Heart right ventricle (tissue), 16 donors: Measurements from ENCODE around the gene SLC35B1. TPM values are rescaled to one million over a fixed set of nuclear protein-coding genes. Genes with fewer than 3 reads are reported as not detected.

Experiments
- ATAC-seq, 8 donors: fragments of 200-7000 bp; cut with Tn5 transposase; one replicate each; pipeline ENCODE4 v1.9.1; 2020; ENCODE audit warnings: mild to moderate bottlenecking in 8 of 8, moderate library complexity in 8 of 8, moderate number of reproducible peaks in 1 of 8
- DNase-seq, 2 donors: peaks; one replicate each; pipeline ENCODE4 v3.0.0-alpha.2; 2020
- H3K27ac ChIP-seq, 10 donors: fragments of 200-600 bp; sonication (generic) in 2 of 10; one replicate each; pipeline versions ENCODE4 v1.5.0 to v1.8.0; 2020 to 2022; ENCODE audit warnings: mild to moderate bottlenecking in 3 of 10
- H3K27me3 ChIP-seq, 7 donors: fragments of 200-600 bp; one replicate each; pipeline ENCODE4 v1.8.0; 2021 to 2022; ENCODE audit warnings: mild to moderate bottlenecking in 2 of 7
- H3K36me3 ChIP-seq, 9 donors: fragments of 200-600 bp; sonication (generic) in 1 of 9; one replicate each; pipeline versions ENCODE4 v1.5.0 to v1.8.0; 2020 to 2022; ENCODE audit warnings: mild to moderate bottlenecking in 2 of 9
- H3K4me1 ChIP-seq, 9 donors: fragments of 200-600 bp; sonication (generic) in 1 of 9; one replicate each; pipeline versions ENCODE4 v1.5.0 to v1.8.0; 2020 to 2022; ENCODE audit warnings: mild to moderate bottlenecking in 4 of 9
- H3K4me3 ChIP-seq, 10 donors: fragments of 200-600 bp; sonication (generic) in 2 of 10; one replicate each; pipeline versions ENCODE4 v1.5.0 to v1.8.0; 2020 to 2022; ENCODE audit warnings: mild to moderate bottlenecking in 7 of 10, moderate library complexity in 2 of 10
- H3K9me3 ChIP-seq, 11 donors: fragments of 200-600 bp in 10 of 11; sonication (generic) in 2 of 11; one replicate each; pipeline versions ENCODE4 v1.5.0 to v1.8.0; 2013 to 2022; ENCODE audit warnings: mild to moderate bottlenecking in 2 of 11, control low read depth in 1 of 11, moderate library complexity in 1 of 11
- WGBS, 2 donors: extraction: QIAGEN DNeasy Blood & Tissue Kit; methylation state at CpG; one replicate each; pipeline ENCODE4 v1.1.7; 2013; ENCODE audit warnings: inconsistent platforms in 1 of 2; 5-methylcytosine and 5-hydroxymethylcytosine counted together
- intact Hi-C, 10 donors: fragments of 100-400 bp; cut with DNase I; formaldehyde crosslinking; loops; one replicate each; pipeline versions ENCODE4 v1.11.1 to v1.14.2; 2022
- polyA plus RNA-seq, 2 donors: library from polyadenylated mRNA; stranded (reverse); fragments of 200-250 nt; gene quantifications; one replicate each; pipeline ENCODE4 v1.2.3, GENCODE V29; 2013
- total RNA-seq, 10 donors: library from RNA; stranded (reverse); fragmentation: NEBNext Ultra II Directional in 3 of 10; extraction: Animal tissue kit (Norgen Biotek cat#: 25700) in 3 of 10; gene quantifications; one replicate each; pipeline versions ENCODE4 v1.2.1 to v1.2.4, GENCODE V29; 2021 to 2023
- TF ChIP-seq, protein P1 (sequence below), 9 donors: fragments of 200-600 bp; sonication (generic) in 2 of 9; IDR thresholded peaks; one replicate each; pipeline versions ENCODE4 v1.5.0 to v1.8.0; 2021 to 2022; ENCODE audit warnings: antibody characterized with exemption in 9 of 9, mild to moderate bottlenecking in 5 of 9, moderate library complexity in 1 of 9
- donor health status: Arrhythmogenic right ventricular cardiomyopathy.
- donor health status: ischemic (EF 13 %, LVEDD 7.1; RV severe dilation, severe dysfunction).
- donor health status: healthy with polysubstance abuse.
- donor health status: DM: no; HTN: yes; CAD: no.
- donor health status: DM: no; HTN: no; CAD: no.
- donor health status: ischemic (EF 25% LVEDD 6.9; RV normal size, moderate dysfunction).
- donor health status: ischemic (EF 25% LVEDD 5.7; RV mildly dilated, moderate dysfunction).
- donor health status: healthy.
- donor health status: DM: yes; HTN: yes; CAD: no.
- donor health status: Ischemic cardiomyopathy.
- donor health status: ischemic (EF 35%, LVEDD 5.7; RV mildly dilated, moderate dysfunction).
- donor health status: nonischemic (EF 11% LVEDD 7.7; RV severe dilation, severe dysfunction).
- donor health status: DM: yes; HTN: yes; CAD: no.
- donor health status: PGD.
- donor health status: ischemic (EF 29% LVEDD 5.4; RV normal size, mild dysfunction).
- donor health status: nonischemic (EF 23%, LVEDD 6.1; RV moderate dilation, normal function).

The SLC35B1 gene
- total and polyA plus RNA-seq, 12 donors: 60.5 to 146 (median 69.9) TPM

DNA sequence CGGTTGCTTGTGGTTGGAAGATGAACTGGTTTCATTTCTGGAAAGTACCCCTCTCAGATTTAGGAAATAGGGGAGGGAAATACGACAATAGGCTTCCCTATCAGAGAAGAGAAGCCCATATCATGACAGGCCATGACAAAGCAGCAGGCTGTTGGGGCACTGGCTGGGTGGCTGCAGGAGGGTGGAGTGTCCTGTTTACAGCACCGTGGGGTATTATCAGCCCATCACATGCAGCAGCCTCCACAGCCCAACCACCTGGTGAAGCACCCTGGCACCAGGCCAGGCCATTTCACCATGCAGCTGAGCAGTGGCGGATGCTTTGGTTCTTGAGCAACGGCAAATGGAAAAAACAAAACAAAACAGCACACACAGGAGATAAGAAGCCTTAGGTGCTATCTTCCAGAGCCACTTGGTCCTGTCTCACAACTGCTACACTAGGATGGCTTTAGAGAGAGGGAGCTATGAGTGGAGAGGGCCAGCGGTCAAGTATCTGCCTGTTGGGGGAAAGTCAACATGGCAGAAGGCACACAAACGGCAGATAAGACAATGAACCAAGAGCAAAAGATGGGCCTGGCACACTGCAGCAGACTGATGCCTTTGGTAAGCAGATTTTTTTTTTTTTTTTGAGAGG, 32.0 kb upstream of the SLC35B1 start:
- 27 to 29% methylated on average over 7 of the region's 7 CpGs for WGBS, 2 donors
- TF ChIP-seq, protein P1, sequence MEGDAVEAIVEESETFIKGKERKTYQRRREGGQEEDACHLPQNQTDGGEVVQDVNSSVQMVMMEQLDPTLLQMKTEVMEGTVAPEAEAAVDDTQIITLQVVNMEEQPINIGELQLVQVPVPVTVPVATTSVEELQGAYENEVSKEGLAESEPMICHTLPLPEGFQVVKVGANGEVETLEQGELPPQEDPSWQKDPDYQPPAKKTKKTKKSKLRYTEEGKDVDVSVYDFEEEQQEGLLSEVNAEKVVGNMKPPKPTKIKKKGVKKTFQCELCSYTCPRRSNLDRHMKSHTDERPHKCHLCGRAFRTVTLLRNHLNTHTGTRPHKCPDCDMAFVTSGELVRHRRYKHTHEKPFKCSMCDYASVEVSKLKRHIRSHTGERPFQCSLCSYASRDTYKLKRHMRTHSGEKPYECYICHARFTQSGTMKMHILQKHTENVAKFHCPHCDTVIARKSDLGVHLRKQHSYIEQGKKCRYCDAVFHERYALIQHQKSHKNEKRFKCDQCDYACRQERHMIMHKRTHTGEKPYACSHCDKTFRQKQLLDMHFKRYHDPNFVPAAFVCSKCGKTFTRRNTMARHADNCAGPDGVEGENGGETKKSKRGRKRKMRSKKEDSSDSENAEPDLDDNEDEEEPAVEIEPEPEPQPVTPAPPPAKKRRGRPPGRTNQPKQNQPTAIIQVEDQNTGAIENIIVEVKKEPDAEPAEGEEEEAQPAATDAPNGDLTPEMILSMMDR (IDR thresholded peaks at IDR 0.05): no peak
- Histone ChIP-seq H3K27me3 (no peaks in the 10 kb centered on the region), H3K9me3 (no peaks in the 10 kb centered on the region), H3K4me3 (peak overlapping the region in 1 of 10 donors; percentile 42), H3K27ac (peak overlapping the region in 7 of 10 donors; percentile 15 to 87 (median 66)), H3K4me1 (peaks cover 18 to 81% (median 63%) of the 10 kb centered on the region in 9 donors), H3K36me3 (no peaks in the 10 kb centered on the region)
- peak; percentile 54 to 89 (median 78) for ATAC-seq
- intact Hi-C loops: no loop called here
- peak; percentile 78 to 81 for DNase-seq

DNA sequence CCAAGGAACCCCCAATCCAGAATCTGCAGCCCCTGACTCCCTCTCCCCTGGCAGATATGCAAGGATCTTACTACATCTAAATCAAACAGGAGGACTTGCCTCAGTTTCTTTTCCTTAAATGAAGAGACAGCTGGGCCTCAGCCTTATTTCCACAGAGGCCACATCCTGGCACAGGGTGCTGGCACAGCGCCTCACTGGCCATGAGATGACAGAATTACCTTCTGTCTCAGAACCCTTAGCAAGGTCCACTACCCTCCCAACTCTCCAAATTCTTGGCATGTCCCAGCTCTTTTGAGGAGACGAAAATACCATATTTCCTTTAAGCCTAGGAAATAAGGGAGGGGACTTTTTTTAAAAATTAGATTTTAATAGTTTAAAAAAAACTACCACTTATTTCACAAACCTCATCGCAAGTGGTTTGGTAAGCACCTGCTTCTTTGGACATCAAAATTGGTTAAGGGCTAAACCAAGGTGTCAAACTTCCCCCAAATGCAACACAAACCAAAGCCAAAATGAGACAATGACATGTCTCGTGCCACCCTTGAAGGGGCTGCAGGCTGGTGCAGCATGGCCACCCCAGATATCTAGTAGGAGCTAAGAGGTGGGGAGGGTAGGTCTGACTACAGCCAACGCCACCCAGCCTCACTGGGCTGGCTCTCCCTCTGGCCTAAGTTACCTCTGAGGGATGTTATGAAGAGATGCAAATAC, 30.8 kb upstream of the SLC35B1 start:
- H3K36me3 ChIP-seq: no peaks in the 10 kb centered on the region
- no peaks in the 10 kb centered on the region for H3K9me3 ChIP-seq
- peak overlapping the region in 1 of 10 donors; percentile 42 for H3K4me3 ChIP-seq
- peaks cover 18 to 72% (median 57%) of the 10 kb centered on the region in 9 donors for H3K4me1 ChIP-seq
- intact Hi-C loops: no loop called here
- H3K27me3 ChIP-seq: no peaks in the 10 kb centered on the region
- TF ChIP-seq, protein P1 (IDR thresholded peaks at IDR 0.05): no peak
- no peak for DNase-seq
- H3K27ac ChIP-seq: peak overlapping the region in 7 of 10 donors; percentile 15 to 87 (median 66)
- peak in 1 of 8 donors; percentile 42 for ATAC-seq
- 67 to 81% methylated on average over 5 of the region's 5 CpGs for WGBS, 2 donors

DNA sequence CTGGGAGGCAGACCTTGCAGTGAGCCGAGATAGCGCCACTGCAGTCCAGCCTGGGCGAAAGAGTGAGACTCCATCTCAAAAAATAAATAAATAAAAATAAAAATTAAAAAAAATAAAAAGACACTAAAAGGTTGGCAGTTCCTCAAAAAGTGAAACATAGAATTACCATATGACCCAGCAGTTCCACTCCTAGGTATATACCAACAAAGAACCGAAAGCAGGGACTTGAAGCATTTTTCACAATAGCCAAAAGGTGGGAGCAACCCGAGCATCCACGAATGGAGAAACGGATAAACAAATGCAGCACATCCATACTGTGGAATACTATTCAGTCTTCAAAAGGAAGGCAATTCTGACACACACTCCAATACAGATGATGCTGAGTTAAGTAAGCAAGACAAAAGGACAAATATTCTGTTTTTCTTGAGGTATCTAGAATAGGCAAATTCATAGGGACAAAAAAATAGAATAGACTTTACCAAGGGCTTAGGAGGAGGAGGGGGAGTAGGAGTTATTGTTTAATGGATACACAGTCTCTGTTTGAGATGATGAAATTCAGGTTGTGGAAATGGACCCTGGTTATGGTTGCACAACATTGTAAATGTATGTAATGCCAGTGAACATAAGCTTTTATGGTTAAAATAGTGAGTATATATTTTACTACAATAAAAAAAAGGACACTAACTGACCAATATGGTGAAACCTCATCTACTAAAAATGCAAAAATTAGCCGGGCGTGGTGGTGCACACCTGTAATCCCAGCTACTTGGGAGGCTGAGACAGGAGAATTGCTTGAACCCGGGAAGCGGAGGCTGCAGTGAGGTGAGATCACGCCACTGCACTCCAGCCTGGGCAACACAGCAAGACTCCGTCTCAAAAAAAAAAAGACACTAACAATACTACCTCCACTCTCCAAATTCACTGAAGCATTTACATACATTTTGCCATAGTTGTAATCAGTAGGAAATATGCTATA, 27.0 kb upstream of the SLC35B1 start:
- Histone ChIP-seq H3K4me1 (peaks cover 15 to 72% (median 51%) of the 10 kb centered on the region in 9 donors), H3K27me3 (no peaks in the 10 kb centered on the region), H3K9me3 (no peaks in the 10 kb centered on the region), H3K27ac (no peak overlapping the region), H3K36me3 (peaks cover 0 to 3% (median 0%) of the 10 kb centered on the region in 9 donors), H3K4me3 (no peak overlapping the region)
- WGBS, 2 donors: 96 to 98% methylated on average over 13 of the region's 13 CpGs
- TF ChIP-seq, protein P1 (IDR thresholded peaks at IDR 0.05): no peak
- no peak for ATAC-seq
- no peak for DNase-seq
- intact Hi-C loops: loop anchor here in 2 of 10 donors (5.0 kb wide), 1 partner anchor 42 kb away; no protein-coding TSS in a partner anchor

DNA sequence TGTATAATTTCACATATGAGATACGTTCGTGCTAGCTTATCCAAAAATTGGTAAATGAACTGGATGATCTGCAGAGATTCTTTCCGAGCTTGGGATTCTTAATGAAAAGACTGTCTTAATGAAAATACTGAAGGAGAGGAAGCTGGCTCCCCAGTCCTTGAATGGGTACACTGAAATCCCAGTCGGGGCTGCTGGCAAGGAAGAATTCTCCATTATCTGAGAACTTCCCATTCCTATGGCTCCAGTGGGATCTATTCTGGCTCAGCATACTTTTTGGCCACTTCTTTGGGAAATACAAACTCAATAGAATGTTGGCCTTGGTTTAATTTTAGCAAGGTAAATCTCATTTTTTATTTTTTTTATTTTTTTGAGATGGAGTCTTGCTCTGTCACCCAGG, 23.7 kb upstream of the SLC35B1 start:
- Histone ChIP-seq H3K4me3 (no peak overlapping the region), H3K36me3 (peaks cover 0 to 3% (median 0%) of the 10 kb centered on the region in 9 donors), H3K27me3 (no peaks in the 10 kb centered on the region), H3K27ac (peak overlapping the region in 8 of 10 donors; percentile 49 to 91 (median 80)), H3K4me1 (peaks cover 21 to 76% (median 61%) of the 10 kb centered on the region in 9 donors), H3K9me3 (no peaks in the 10 kb centered on the region)
- intact Hi-C loops: loop anchor here in 2 of 10 donors (5.0 kb wide), 1 partner anchor 46 kb away; no protein-coding TSS in a partner anchor
- ATAC-seq: no peak
- 46% methylated on average over 4 of the region's 4 CpGs for WGBS, 2 donors
- TF ChIP-seq, protein P1 (IDR thresholded peaks at IDR 0.05): no peak
- no peak for DNase-seq
